Measurements from ENCODE around the gene C11orf68. TPM values are rescaled to one million over a fixed set of nuclear protein-coding genes. Genes with fewer than 3 reads are reported as not detected.

C11orf68 gene
- total and polyA plus RNA-seq, 9 of the 15 experiments (the other 6 are each of a cell fraction or from before 2014, with no cell fraction given): 3.6 to 35.9 (median 12.8) TPM

DNA sequence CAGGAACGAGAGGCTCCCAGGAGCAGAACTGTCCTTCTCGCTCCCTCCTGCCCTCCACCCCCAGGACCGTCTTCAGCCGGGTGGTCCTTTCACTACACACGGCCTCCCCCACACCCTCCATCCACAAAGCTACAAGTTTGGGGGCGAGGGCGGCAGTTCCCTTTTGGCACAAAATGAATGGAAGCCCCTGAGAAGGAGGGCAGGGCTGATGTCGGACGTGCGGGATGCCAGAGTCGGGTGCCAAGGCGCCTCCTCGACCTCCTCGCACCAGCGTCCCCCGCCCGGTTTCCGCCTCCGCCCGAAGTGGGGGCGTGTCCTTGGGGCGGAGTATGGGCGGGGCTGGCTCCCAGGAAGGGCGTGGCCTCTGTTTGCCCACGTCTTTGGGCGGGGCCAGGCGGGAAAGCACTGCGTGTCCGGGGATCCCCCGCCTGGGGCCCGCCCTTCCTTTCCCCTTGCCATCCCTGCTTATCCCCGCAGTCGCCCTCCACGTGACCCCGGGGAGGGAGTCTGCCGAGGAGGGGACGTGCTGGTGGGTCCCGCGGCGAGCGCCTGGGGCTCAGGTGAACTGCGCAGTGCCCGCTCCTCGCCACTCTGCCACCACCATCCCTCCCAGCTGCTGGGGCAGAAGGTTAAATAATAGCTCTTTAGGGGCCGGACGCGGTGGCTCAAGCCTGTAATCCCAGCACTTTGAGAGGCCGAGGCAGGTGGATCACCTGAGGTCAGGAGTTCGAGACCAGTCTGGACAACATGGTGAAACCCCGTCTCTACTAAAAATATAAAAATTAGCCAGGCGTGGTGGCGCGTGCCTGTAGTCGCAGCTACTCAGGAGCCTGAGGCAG lies 45.3 kb downstream of the C11orf68 start (continued):
- TF ChIP-seq, protein P1, sequence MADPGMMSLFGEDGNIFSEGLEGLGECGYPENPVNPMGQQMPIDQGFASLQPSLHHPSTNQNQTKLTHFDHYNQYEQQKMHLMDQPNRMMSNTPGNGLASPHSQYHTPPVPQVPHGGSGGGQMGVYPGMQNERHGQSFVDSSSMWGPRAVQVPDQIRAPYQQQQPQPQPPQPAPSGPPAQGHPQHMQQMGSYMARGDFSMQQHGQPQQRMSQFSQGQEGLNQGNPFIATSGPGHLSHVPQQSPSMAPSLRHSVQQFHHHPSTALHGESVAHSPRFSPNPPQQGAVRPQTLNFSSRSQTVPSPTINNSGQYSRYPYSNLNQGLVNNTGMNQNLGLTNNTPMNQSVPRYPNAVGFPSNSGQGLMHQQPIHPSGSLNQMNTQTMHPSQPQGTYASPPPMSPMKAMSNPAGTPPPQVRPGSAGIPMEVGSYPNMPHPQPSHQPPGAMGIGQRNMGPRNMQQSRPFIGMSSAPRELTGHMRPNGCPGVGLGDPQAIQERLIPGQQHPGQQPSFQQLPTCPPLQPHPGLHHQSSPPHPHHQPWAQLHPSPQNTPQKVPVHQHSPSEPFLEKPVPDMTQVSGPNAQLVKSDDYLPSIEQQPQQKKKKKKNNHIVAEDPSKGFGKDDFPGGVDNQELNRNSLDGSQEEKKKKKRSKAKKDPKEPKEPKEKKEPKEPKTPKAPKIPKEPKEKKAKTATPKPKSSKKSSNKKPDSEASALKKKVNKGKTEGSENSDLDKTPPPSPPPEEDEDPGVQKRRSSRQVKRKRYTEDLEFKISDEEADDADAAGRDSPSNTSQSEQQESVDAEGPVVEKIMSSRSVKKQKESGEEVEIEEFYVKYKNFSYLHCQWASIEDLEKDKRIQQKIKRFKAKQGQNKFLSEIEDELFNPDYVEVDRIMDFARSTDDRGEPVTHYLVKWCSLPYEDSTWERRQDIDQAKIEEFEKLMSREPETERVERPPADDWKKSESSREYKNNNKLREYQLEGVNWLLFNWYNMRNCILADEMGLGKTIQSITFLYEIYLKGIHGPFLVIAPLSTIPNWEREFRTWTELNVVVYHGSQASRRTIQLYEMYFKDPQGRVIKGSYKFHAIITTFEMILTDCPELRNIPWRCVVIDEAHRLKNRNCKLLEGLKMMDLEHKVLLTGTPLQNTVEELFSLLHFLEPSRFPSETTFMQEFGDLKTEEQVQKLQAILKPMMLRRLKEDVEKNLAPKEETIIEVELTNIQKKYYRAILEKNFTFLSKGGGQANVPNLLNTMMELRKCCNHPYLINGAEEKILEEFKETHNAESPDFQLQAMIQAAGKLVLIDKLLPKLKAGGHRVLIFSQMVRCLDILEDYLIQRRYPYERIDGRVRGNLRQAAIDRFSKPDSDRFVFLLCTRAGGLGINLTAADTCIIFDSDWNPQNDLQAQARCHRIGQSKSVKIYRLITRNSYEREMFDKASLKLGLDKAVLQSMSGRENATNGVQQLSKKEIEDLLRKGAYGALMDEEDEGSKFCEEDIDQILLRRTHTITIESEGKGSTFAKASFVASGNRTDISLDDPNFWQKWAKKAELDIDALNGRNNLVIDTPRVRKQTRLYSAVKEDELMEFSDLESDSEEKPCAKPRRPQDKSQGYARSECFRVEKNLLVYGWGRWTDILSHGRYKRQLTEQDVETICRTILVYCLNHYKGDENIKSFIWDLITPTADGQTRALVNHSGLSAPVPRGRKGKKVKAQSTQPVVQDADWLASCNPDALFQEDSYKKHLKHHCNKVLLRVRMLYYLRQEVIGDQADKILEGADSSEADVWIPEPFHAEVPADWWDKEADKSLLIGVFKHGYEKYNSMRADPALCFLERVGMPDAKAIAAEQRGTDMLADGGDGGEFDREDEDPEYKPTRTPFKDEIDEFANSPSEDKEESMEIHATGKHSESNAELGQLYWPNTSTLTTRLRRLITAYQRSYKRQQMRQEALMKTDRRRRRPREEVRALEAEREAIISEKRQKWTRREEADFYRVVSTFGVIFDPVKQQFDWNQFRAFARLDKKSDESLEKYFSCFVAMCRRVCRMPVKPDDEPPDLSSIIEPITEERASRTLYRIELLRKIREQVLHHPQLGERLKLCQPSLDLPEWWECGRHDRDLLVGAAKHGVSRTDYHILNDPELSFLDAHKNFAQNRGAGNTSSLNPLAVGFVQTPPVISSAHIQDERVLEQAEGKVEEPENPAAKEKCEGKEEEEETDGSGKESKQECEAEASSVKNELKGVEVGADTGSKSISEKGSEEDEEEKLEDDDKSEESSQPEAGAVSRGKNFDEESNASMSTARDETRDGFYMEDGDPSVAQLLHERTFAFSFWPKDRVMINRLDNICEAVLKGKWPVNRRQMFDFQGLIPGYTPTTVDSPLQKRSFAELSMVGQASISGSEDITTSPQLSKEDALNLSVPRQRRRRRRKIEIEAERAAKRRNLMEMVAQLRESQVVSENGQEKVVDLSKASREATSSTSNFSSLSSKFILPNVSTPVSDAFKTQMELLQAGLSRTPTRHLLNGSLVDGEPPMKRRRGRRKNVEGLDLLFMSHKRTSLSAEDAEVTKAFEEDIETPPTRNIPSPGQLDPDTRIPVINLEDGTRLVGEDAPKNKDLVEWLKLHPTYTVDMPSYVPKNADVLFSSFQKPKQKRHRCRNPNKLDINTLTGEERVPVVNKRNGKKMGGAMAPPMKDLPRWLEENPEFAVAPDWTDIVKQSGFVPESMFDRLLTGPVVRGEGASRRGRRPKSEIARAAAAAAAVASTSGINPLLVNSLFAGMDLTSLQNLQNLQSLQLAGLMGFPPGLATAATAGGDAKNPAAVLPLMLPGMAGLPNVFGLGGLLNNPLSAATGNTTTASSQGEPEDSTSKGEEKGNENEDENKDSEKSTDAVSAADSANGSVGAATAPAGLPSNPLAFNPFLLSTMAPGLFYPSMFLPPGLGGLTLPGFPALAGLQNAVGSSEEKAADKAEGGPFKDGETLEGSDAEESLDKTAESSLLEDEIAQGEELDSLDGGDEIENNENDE (IDR thresholded peaks at IDR 0.05; ENCODE audit: low read depth, low read length): no peak
- TF ChIP-seq, protein P2, sequence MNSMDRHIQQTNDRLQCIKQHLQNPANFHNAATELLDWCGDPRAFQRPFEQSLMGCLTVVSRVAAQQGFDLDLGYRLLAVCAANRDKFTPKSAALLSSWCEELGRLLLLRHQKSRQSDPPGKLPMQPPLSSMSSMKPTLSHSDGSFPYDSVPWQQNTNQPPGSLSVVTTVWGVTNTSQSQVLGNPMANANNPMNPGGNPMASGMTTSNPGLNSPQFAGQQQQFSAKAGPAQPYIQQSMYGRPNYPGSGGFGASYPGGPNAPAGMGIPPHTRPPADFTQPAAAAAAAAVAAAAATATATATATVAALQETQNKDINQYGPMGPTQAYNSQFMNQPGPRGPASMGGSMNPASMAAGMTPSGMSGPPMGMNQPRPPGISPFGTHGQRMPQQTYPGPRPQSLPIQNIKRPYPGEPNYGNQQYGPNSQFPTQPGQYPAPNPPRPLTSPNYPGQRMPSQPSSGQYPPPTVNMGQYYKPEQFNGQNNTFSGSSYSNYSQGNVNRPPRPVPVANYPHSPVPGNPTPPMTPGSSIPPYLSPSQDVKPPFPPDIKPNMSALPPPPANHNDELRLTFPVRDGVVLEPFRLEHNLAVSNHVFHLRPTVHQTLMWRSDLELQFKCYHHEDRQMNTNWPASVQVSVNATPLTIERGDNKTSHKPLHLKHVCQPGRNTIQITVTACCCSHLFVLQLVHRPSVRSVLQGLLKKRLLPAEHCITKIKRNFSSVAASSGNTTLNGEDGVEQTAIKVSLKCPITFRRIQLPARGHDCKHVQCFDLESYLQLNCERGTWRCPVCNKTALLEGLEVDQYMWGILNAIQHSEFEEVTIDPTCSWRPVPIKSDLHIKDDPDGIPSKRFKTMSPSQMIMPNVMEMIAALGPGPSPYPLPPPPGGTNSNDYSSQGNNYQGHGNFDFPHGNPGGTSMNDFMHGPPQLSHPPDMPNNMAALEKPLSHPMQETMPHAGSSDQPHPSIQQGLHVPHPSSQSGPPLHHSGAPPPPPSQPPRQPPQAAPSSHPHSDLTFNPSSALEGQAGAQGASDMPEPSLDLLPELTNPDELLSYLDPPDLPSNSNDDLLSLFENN (IDR thresholded peaks at IDR 0.05; ENCODE audit: low read depth in 2 of 2, low read length in 2 of 2): no peak
- TF ChIP-seq EP300 (IDR thresholded peaks at IDR 0.05; ENCODE audit: low read length): no peak
- no peak for TF ChIP-seq NFIX (CRISPR knock-in tag; IDR thresholded peaks at IDR 0.05; ENCODE audit: low read depth)
- peak; percentile 71 to 76 for TF ChIP-seq NRF1 (conservative IDR thresholded peaks at IDR 0.05 in 1 of 2, IDR thresholded peaks at IDR 0.05 in 1 of 2)
- TF ChIP-seq, protein P3, sequence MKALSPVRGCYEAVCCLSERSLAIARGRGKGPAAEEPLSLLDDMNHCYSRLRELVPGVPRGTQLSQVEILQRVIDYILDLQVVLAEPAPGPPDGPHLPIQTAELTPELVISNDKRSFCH (CRISPR knock-in tag; IDR thresholded peaks at IDR 0.05): no peak
- TF ChIP-seq, protein P3 (tag; IDR thresholded peaks at IDR 0.05): 0 out of 2 replicates have a peak, but pooled peaks have one; percentile 14
- TF ChIP-seq MTF1 (CRISPR knock-in tag; IDR thresholded peaks at IDR 0.05; ENCODE audit: borderline replicate concordance): no peak
- TF ChIP-seq ARID1B (IDR thresholded peaks at IDR 0.05): no peak
- no peak for TF ChIP-seq XRCC4 (IDR thresholded peaks at IDR 0.05; ENCODE audit: extremely low read depth, insufficient read depth, insufficient read length)
- no peak for TF ChIP-seq SRSF9 (IDR thresholded peaks at IDR 0.05; ENCODE audit: borderline replicate concordance, low read depth, low read length)
- no peak for TF ChIP-seq NR2F6 (CRISPR knock-in tag; IDR thresholded peaks at IDR 0.05)
